Occipital lobe (tissue), 2 donors: ENCODE results near the gene PHLPP1. TPM values are rescaled to one million over a fixed set of nuclear protein-coding genes. Genes with fewer than 3 reads are reported as not detected.
A peak's percentile ranks its signal among the peaks of the same experiment; 100 is the strongest.

ENCODE experiments used
- DNase-seq: peaks from one replicate; lab custom pipeline; 2025; lab: John Stamatoyannopoulos, UW
- total RNA-seq: library from RNA; depleted of rRNA; stranded (reverse); fragments of >200 nt; gene quantifications from one replicate; pipeline ENCODE4 v1.2.3, GENCODE V29; 2014

PHLPP1 gene
- total RNA-seq, 1 donor from 2014 or later = 22.6 TPM

- DNase-seq = no peak
These were observed 56.3 kb downstream of the PHLPP1 start for GRCh38 chr18:62771494-62772270.

- no peak for DNase-seq
These were observed 57.7 kb downstream of the PHLPP1 start for GRCh38 chr18:62772860-62773584.

- DNase-seq = no peak
These were observed 58.4 kb downstream of the PHLPP1 start for GRCh38 chr18:62773691-62774090.

- DNase-seq = no peak
These were observed 60.8 kb downstream of the PHLPP1 start for GRCh38 chr18:62776024-62776570.

- DNase-seq = no peak
These were observed 62.5 kb downstream of the PHLPP1 start for GRCh38 chr18:62777814-62778213.

GRCh38 chr18:62778976-62779869 lies 63.9 kb downstream of the PHLPP1 start:
- no peak for DNase-seq

GRCh38 chr18:62781262-62781661 lies 65.9 kb downstream of the PHLPP1 start:
- DNase-seq = no peak

GRCh38 chr18:62781893-62782292 lies 66.6 kb downstream of the PHLPP1 start:
- no peak for DNase-seq

- no peak for DNase-seq
These were observed 69.1 kb downstream of the PHLPP1 start for GRCh38 chr18:62784338-62784965.

GRCh38 chr18:62784966-62785413 lies 69.6 kb downstream of the PHLPP1 start:
- peak; percentile 20 for DNase-seq

GRCh38 chr18:62786689-62787088 lies 71.3 kb downstream of the PHLPP1 start:
- DNase-seq = no peak

GRCh38 chr18:62788111-62788510 lies 72.8 kb downstream of the PHLPP1 start:
- no peak for DNase-seq

- no peak for DNase-seq
These were observed 73.5 kb downstream of the PHLPP1 start for GRCh38 chr18:62788876-62789275.

- DNase-seq = no peak
These were observed 75.8 kb downstream of the PHLPP1 start for GRCh38 chr18:62790871-62791772.

GRCh38 chr18:62792016-62792415 lies 76.7 kb downstream of the PHLPP1 start:
- DNase-seq = no peak

- DNase-seq = no peak
These were observed 80.5 kb downstream of the PHLPP1 start for GRCh38 chr18:62795813-62796212.

- no peak for DNase-seq
These were observed 80.9 kb downstream of the PHLPP1 start for GRCh38 chr18:62796216-62796621.

- DNase-seq = no peak
These were observed 82.0 kb downstream of the PHLPP1 start for GRCh38 chr18:62797329-62797728.

- no peak for DNase-seq
These were observed 84.6 kb downstream of the PHLPP1 start for GRCh38 chr18:62799977-62800376.

GRCh38 chr18:62802523-62802922 lies 87.2 kb downstream of the PHLPP1 start:
- no peak for DNase-seq
